Panc1 (cell line): ENCODE data around the gene OOSP3.

Source experiments
- CTCF ChIP-seq: fragments of 450-650 bp; IDR thresholded peaks from 2 replicates; pipeline ENCODE4 v1.5.1; 2017; ENCODE audit warnings: mild to moderate bottlenecking
- POLR2AphosphoS5 ChIP-seq: IDR thresholded peaks from 2 replicates; pipeline ENCODE4 v1.6.1; 2012; ENCODE audit warnings: mild to moderate bottlenecking, low read depth, low read length, moderate library complexity
- REST ChIP-seq, 2 experiments: IDR thresholded peaks; 2 replicates each; pipeline ENCODE4 v1.6.1; 2011 to 2012; ENCODE audit warnings: low read depth in 2 of 2, control low read depth in 1 of 2, low read length in 1 of 2, mild to moderate bottlenecking in 1 of 2, moderate library complexity in 1 of 2; ENCODE audit not compliant: insufficient read depth in 1 of 2

- TF ChIP-seq REST (IDR thresholded peaks at IDR 0.05; ENCODE audit: insufficient read depth in 1 of 2, low read depth in 2 of 2, low read length in 1 of 2) (no peak), CTCF (no peak), POLR2AphosphoS5 (no peak)
These were observed 13.2 kb downstream of the OOSP3 start for GRCh38 chr11:59891781-59892181.
